A549 treated with GW870086 at 1 μM for 4 hours (cell line): Measurements from ENCODE around the gene TRH. TPM values are rescaled to one million over a fixed set of nuclear protein-coding genes. Genes with fewer than 3 reads are reported as not detected.

Source experiments
- total RNA-seq: library from RNA; stranded (reverse); fragments of 200-300 nt; extraction: Qiagen RNA extraction; gene quantifications from 5 replicates; pipeline ENCODE4 v1.2.3, GENCODE V29; 2022; ENCODE audit warnings: low read depth

The TRH gene, protein sequence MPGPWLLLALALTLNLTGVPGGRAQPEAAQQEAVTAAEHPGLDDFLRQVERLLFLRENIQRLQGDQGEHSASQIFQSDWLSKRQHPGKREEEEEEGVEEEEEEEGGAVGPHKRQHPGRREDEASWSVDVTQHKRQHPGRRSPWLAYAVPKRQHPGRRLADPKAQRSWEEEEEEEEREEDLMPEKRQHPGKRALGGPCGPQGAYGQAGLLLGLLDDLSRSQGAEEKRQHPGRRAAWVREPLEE
- total RNA-seq: not detected in 5 replicates

GRCh38 chr3:129974564-129974832 is at the start of gene TRH:
Gene TRH, plus strand, starts transcription at chr3:129974720. Its CDS starts 1,097 bp downstream, at chr3:129975817.

Other genes starting within 250 kb of the TRH start
- gene TMCC1, start 81.0 kb upstream of the TRH start, total RNA-seq: 8.3 to 14.6 TPM (median 12.2 TPM) in 5 replicates
- not detected in 5 replicates for gene ALG1L2, start 107.1 kb downstream of the TRH start, total RNA-seq